Ishikawa (cell line): Measurements from ENCODE around the gene SPINK4.

Experiments used
- CEBPB ChIP-seq: IDR thresholded peaks from 2 replicates; pipeline ENCODE4 v1.6.1; 2012
- CREB1 ChIP-seq: IDR thresholded peaks from 2 replicates; pipeline ENCODE4 v1.6.1; 2012; ENCODE audit warnings: low read depth
- EGR1 ChIP-seq: IDR thresholded peaks from 2 replicates; pipeline ENCODE4 v1.6.1; 2012
- EP300 ChIP-seq: IDR thresholded peaks from 2 replicates; pipeline ENCODE4 v1.6.1; 2012; ENCODE audit warnings: borderline replicate concordance
- FOXM1 ChIP-seq: IDR thresholded peaks from 2 replicates; pipeline ENCODE4 v1.6.1; 2012; ENCODE audit warnings: low read depth, borderline replicate concordance
- MAX ChIP-seq: IDR thresholded peaks from 2 replicates; pipeline ENCODE4 v1.6.1; 2012
- NFIC ChIP-seq: IDR thresholded peaks from 2 replicates; pipeline ENCODE4 v1.6.1; 2012
- RAD21 ChIP-seq: IDR thresholded peaks from 2 replicates; pipeline ENCODE4 v1.6.1; 2012; ENCODE audit warnings: low read depth
- REST ChIP-seq: IDR thresholded peaks from 2 replicates; pipeline ENCODE4 v1.6.1; 2012; ENCODE audit warnings: low read depth, mild to moderate bottlenecking
- TAF1 ChIP-seq: IDR thresholded peaks from 2 replicates; pipeline ENCODE4 v1.6.1; 2012; ENCODE audit warnings: low read depth, mild to moderate bottlenecking
- TCF12 ChIP-seq: IDR thresholded peaks from 2 replicates; pipeline ENCODE4 v1.6.1; 2012; ENCODE audit warnings: low read depth
- TEAD4 ChIP-seq: IDR thresholded peaks from 2 replicates; pipeline ENCODE4 v1.6.1; 2012
- USF1 ChIP-seq: IDR thresholded peaks from 2 replicates; pipeline ENCODE4 v1.6.1; 2012
- YY1 ChIP-seq: IDR thresholded peaks from 2 replicates; pipeline ENCODE4 v1.6.1; 2012; ENCODE audit warnings: low read depth
- ZBTB7A ChIP-seq: IDR thresholded peaks from 2 replicates; pipeline ENCODE4 v1.6.1; 2012; ENCODE audit warnings: low read depth

SPINK4 gene

GRCh38 chr9:33198165-33198564, 41.8 kb upstream of the SPINK4 start:
- TF ChIP-seq REST (no peak), CEBPB (no peak), NFIC (no peak), RAD21 (no peak), ZBTB7A (no peak), TAF1 (no peak), MAX (no peak), TCF12 (no peak), FOXM1 (no peak)

- TF ChIP-seq FOXM1 (no peak), MAX (no peak), TAF1 (no peak), EGR1 (no peak), NFIC (no peak), EP300 (no peak), ZBTB7A (no peak)
Measured at GRCh38 chr9:33202018-33202417, 37.9 kb upstream of the SPINK4 start.

- TF ChIP-seq USF1 = no peak
- no peak for TF ChIP-seq CEBPB
- no peak for TF ChIP-seq TCF12
- no peak for TF ChIP-seq CREB1
- TF ChIP-seq EP300 = no peak
- no peak for TF ChIP-seq TEAD4
- no peak for TF ChIP-seq EGR1
- TF ChIP-seq MAX = no peak
- no peak for TF ChIP-seq RAD21
- no peak for TF ChIP-seq ZBTB7A
- TF ChIP-seq REST = no peak
- no peak for TF ChIP-seq TAF1
- no peak for TF ChIP-seq NFIC
- TF ChIP-seq FOXM1 = no peak
- no peak for TF ChIP-seq YY1
Measured at GRCh38 chr9:33202552-33203201, 37.3 kb upstream of the SPINK4 start.

GRCh38 chr9:33209394-33209793, 30.6 kb upstream of the SPINK4 start:
- no peak for TF ChIP-seq RAD21
- no peak for TF ChIP-seq ZBTB7A
- no peak for TF ChIP-seq EGR1
- no peak for TF ChIP-seq MAX
- no peak for TF ChIP-seq FOXM1
- no peak for TF ChIP-seq EP300
- TF ChIP-seq TCF12 = no peak
- TF ChIP-seq YY1 = no peak
- TF ChIP-seq NFIC = no peak
- TF ChIP-seq TAF1 = no peak
- TF ChIP-seq CREB1 = no peak
- TF ChIP-seq CEBPB = no peak
- no peak for TF ChIP-seq TEAD4
- TF ChIP-seq USF1 = no peak
- TF ChIP-seq REST = no peak
